Esophagus muscularis mucosa (tissue), 4 donors: ENCODE data around the gene ZBTB47. TPM values are rescaled to one million over a fixed set of nuclear protein-coding genes. Genes with fewer than 3 reads are reported as not detected.

Experiments
- DNase-seq: peaks from one replicate; pipeline ENCODE4 v3.0.0-alpha.2; 2017; ENCODE audit errors: extremely low spot score
- H3K27ac ChIP-seq, 4 donors: fragments of 200-600 bp; sonication (generic); replicated peaks in 1 of 4; 1 replicate in 3 of 4; 2 replicates in 1 of 4; pipeline ENCODE4 v1.5.1; 2016 to 2019; ENCODE audit warnings: mild to moderate bottlenecking in 1 of 4
- H3K27me3 ChIP-seq, 4 donors: fragments of 200-600 bp; sonication (generic); one replicate each; pipeline versions ENCODE4 v1.5.1 to v1.6.0; 2016 to 2019
- H3K36me3 ChIP-seq, 4 donors: fragments of 200-600 bp; sonication (generic); one replicate each; pipeline ENCODE4 v1.5.1; 2016 to 2019
- H3K4me1 ChIP-seq, 4 donors: fragments of 200-600 bp; sonication (generic); one replicate each; pipeline ENCODE4 v1.5.1; 2016 to 2019
- H3K4me3 ChIP-seq, 4 donors: fragments of 200-600 bp; sonication (generic); 1 replicate in 2 of 4; 2 replicates in 2 of 4; pipeline ENCODE4 v1.5.1; 2016 to 2019; ENCODE audit warnings: mild to moderate bottlenecking in 4 of 4, moderate library complexity in 1 of 4
- H3K9me3 ChIP-seq, 4 donors: fragments of 200-600 bp; sonication (generic); 1 replicate in 3 of 4; 2 replicates in 1 of 4; pipeline ENCODE4 v1.5.1; 2016 to 2019
- CTCF ChIP-seq, 3 experiments: fragments of 200-600 bp in 2 of 3; fragments of 450-650 bp in 1 of 3; sonication (generic) in 2 of 3; IDR thresholded peaks; one replicate each; pipeline ENCODE4 v1.5.1; 2017 to 2019; ENCODE audit warnings: antibody characterized with exemption in 3 of 3, mild to moderate bottlenecking in 2 of 3, moderate library complexity in 1 of 3
- EP300 ChIP-seq: sonication (generic); formaldehyde crosslinking; IDR thresholded peaks from one replicate; pipeline ENCODE4 v1.6.1; 2017; ENCODE audit warnings: antibody characterized with exemption
- POLR2A ChIP-seq: fragments of 450-650 bp; IDR thresholded peaks from one replicate; pipeline ENCODE4 v1.6.1; 2017; ENCODE audit warnings: antibody characterized with exemption, moderate library complexity, mild to moderate bottlenecking, low read depth
- POLR2AphosphoS5 ChIP-seq, 2 donors: sonication (generic); formaldehyde crosslinking; IDR thresholded peaks; one replicate each; pipeline ENCODE4 v1.6.1; 2017; ENCODE audit warnings: antibody characterized with exemption in 2 of 2
- WGBS: methylation state at CpG from one replicate; pipeline ENCODE4 v1.1.5; 2018; 5-methylcytosine and 5-hydroxymethylcytosine counted together
- intact Hi-C: fragments of 100-400 bp; cut with DNase I; formaldehyde crosslinking; loops from one replicate; pipeline ENCODE4 v1.15.1; 2023
- total RNA-seq, 4 donors: library from RNA; depleted of rRNA; stranded (reverse); fragments of >200 nt; gene quantifications; one replicate each; pipeline versions ENCODE4 v1.1.0 to v1.2.1, GENCODE V29; 2016

ZBTB47 gene
- total RNA-seq, 4 donors from 2014 or later, result 75.4 to 137 (median 95.7) TPM

- intact Hi-C loops, result loop anchor here (5.0 kb wide), 3 partner anchors 47 to 93 kb away; partner anchors contain the start of genes NKTR and SEC22C
- Histone ChIP-seq H3K27ac (no peak overlapping the region), H3K36me3 (peaks cover 21 to 53% (median 38%) of the 10 kb centered on the region in 4 donors), H3K4me1 (peaks cover 31 to 47% (median 43%) of the 10 kb centered on the region in 4 donors), H3K9me3 (no peaks in the 10 kb centered on the region), H3K27me3 (no peaks in the 10 kb centered on the region), H3K4me3 (no peak overlapping the region)
- WGBS, result 84% methylated on average over 2 of the region's 4 CpGs
- no peak for TF ChIP-seq EP300
- no peak for TF ChIP-seq POLR2AphosphoS5 (IDR thresholded peaks at IDR 0.05)
- TF ChIP-seq CTCF (IDR thresholded peaks at IDR 0.05), result no peak
- TF ChIP-seq POLR2A, result no peak
- DNase-seq, result no peak
Observed at GRCh38 chr3:42649783-42650182, 3.7 kb upstream of the ZBTB47 start.

GRCh38 chr3:42651248-42652091, 2.0 kb upstream of the ZBTB47 start:
- DNase-seq, result peak; percentile 8
- Histone ChIP-seq H3K4me1 (peaks cover 43 to 64% (median 60%) of the 10 kb centered on the region in 4 donors), H3K4me3 (peak overlapping the region in 3 of 4 donors; percentile 82 to 96 (median 92))

GRCh38 chr3:42652251-42652610, 1.3 kb upstream of the ZBTB47 start:
- Histone ChIP-seq H3K4me1 (peaks cover 43 to 71% (median 66%) of the 10 kb centered on the region in 4 donors), H3K27ac (peak overlapping the region; percentile 91 to 98 (median 96)), H3K4me3 (peak overlapping the region; percentile 82 to 96 (median 92)), H3K36me3 (peaks cover under 1 to 28% (median 16%) of the 10 kb centered on the region in 4 donors), H3K9me3 (no peaks in the 10 kb centered on the region), H3K27me3 (no peaks in the 10 kb centered on the region)
- no peak for TF ChIP-seq CTCF (IDR thresholded peaks at IDR 0.05)
- no peak for TF ChIP-seq EP300
- TF ChIP-seq POLR2A, result no peak
- intact Hi-C loops, result loop anchor here (5.0 kb wide), 3 partner anchors 50 to 90 kb away; partner anchors contain the start of genes NKTR and SEC22C
- WGBS, result 22% methylated on average over 1 of the region's 1 CpG
- peak; percentile 42 for DNase-seq

More at GRCh38 chr3:42651248-42652091, 2.0 kb upstream of the ZBTB47 start:
- H3K27ac ChIP-seq, result peak overlapping the region; percentile 91 to 98 (median 96)
- TF ChIP-seq POLR2A (no peak), CTCF (IDR thresholded peaks at IDR 0.05) (no peak), POLR2AphosphoS5 (IDR thresholded peaks at IDR 0.05) (peak in 1 of 2 donors; percentile 35)
- H3K27me3 ChIP-seq, result no peaks in the 10 kb centered on the region
- no peaks in the 10 kb centered on the region for H3K9me3 ChIP-seq
- peaks cover 8 to 36% (median 23%) of the 10 kb centered on the region in 4 donors for H3K36me3 ChIP-seq
- WGBS, result 70% methylated on average over 9 of the region's 9 CpGs
- intact Hi-C loops, result loop anchor here (5.0 kb wide), 3 partner anchors 49 to 91 kb away; partner anchors contain the start of genes NKTR and SEC22C

- 24% methylated on average over 6 of the region's 7 CpGs for WGBS
- intact Hi-C loops, result loop anchor here (5.0 kb wide), 3 partner anchors 50 to 90 kb away; partner anchors contain the start of genes NKTR and SEC22C
- Histone ChIP-seq H3K4me1 (peaks cover 43 to 73% (median 68%) of the 10 kb centered on the region in 4 donors), H3K9me3 (no peaks in the 10 kb centered on the region), H3K27me3 (no peaks in the 10 kb centered on the region), H3K27ac (peak overlapping the region; percentile 91 to 98 (median 96)), H3K36me3 (peaks cover 0 to 23% (median 12%) of the 10 kb centered on the region in 4 donors), H3K4me3 (peak overlapping the region; percentile 82 to 96 (median 92))
- peak; percentile 92 for DNase-seq
- TF ChIP-seq EP300, result no peak
- TF ChIP-seq POLR2A, result peak; percentile 90
- peak; percentile 77 to 94 for TF ChIP-seq POLR2AphosphoS5 (IDR thresholded peaks at IDR 0.05)
- TF ChIP-seq CTCF (IDR thresholded peaks at IDR 0.05), result no peak
Observed at GRCh38 chr3:42652611-42653302, 740 bp upstream of the ZBTB47 start.
